GM08714 (cell line): ENCODE measurements around the gene NCAM1.

Source experiments
- H3K4me3 ChIP-seq: fragments of 200-500 bp; sonication (Bioruptor generic); 2 replicates; pipeline ENCODE4 v1.5.1; 2014; ENCODE audit warnings: mild to moderate bottlenecking, low read length, inconsistent platforms
- ZNF274 ChIP-seq: IDR thresholded peaks from 2 replicates; pipeline ENCODE4 v1.6.1; 2012; ENCODE audit warnings: mild to moderate bottlenecking, low read depth, low read length

Gene NCAM1

DNA sequence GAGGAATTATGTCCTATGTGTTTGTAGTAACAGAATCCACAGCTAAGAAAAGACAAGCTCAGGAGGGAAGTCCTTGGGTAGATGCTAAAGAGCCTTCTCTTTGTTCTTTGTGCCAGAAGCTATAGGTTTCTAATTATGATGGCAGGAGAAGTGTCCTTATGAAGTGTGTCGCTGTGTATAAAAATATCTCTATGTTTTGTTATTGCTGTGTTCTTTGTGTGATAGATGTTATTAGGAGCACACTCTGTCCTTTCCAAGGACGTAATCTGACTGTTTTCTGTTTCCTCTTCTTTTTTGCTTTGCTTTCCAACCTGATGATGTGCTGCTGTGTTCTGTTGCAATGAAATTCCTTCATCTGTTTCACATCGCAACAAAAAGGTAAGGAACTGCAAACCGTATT is 171.9 kb downstream of the NCAM1 start:
- no peak overlapping the region for H3K4me3 ChIP-seq
- TF ChIP-seq ZNF274 = no peak

DNA sequence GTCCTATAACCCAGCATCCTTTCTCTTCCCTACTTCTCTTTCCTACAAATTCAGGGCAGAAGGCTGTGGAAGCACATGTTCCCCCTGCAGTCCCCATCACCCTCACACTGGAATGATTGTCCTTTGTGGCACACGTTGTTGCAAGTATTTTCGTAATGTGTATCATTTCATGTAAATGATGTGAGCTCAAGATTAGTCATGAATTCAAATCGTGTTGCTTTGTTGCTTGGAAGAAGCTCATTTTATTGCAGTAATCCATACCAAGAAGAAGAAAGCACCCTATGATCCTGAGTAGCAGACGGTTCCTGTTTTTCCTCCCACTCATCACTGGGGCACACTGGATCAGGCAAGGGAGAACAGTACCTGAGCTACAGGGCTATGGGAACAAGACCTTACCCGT is 173.4 kb downstream of the NCAM1 start:
- no peak for TF ChIP-seq ZNF274

DNA sequence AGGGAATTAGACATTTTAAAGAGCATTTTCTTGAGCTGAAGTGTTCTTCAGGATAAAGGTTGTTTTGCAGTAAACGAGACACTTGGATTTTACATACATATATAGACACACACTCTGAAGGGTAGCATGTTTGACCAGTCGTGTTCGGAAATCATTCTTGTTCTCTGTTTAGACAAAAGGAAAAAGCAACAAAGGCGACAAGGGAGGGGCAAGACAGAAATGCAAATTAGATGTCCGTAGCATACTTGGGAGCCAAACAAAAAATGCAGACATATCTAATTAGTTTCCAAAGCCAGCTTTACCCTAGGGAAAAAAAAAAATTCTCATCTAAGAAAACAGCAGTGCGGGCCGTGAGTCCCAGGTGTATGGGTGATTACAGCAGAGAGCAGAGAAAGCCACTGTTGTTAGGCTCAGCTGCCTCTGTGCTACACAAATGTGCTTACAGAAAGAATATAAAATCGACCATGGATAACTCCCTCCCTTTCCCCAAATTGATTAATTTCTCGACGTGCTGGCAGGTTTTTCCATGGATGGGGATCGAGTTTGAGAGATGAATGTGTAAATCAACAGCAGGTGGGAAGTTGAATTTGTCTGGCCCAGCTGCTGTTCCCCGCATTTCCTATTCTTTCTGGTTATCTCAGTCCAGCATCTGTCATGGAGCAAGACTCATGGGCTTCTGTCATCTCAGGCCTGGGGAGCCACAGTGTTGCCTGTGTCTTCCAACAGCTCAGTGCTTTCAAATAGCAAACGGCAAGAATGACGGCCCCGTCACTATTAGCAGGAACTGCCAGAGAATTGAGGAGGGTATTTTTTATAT is 176.7 kb downstream of the NCAM1 start:
- no peak overlapping the region for H3K4me3 ChIP-seq
- TF ChIP-seq ZNF274 = no peak

More for the DNA sequence above, 173.4 kb downstream of the NCAM1 start:
- H3K4me3 ChIP-seq = no peak overlapping the region

DNA sequence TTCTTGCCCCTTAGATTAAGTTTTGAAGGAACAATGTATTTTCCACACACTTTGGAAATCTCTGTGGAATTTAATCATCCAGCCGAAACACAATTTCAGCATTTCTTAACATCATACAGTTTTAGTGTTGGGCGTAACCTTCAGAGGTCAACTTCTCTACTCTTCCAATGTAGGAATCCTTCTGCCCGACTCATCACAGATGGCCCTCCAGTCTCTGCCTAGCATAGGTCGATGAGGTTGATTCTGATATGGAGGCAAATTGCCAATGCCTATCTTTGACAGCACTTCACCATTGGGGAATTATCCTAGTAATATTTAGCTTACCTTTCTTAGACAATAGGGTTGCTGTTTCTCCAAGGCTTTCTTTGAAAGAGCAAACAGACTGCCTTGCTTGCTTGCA is 177.5 kb downstream of the NCAM1 start:
- TF ChIP-seq ZNF274 = no peak
- no peak overlapping the region for H3K4me3 ChIP-seq

DNA sequence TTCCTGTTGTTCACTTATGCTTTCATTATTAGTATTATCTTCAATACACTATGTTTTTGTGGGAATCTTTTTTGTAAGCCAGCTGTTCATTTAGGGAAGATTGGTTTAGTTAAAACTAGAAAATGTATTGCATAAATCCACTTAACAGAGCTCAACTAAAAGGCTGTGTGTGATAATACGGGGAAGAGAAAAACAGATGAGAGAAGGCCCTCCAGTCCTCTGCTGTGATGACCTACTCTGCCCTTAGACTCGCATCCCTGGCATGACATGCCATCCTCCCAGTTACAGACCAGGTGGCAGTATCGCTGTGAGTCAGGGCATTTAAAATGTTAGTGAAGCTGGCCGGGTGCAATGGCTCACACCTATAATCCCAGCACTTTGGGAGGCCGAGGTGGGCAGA is 179.8 kb downstream of the NCAM1 start:
- TF ChIP-seq ZNF274 = no peak
- H3K4me3 ChIP-seq = no peak overlapping the region

DNA sequence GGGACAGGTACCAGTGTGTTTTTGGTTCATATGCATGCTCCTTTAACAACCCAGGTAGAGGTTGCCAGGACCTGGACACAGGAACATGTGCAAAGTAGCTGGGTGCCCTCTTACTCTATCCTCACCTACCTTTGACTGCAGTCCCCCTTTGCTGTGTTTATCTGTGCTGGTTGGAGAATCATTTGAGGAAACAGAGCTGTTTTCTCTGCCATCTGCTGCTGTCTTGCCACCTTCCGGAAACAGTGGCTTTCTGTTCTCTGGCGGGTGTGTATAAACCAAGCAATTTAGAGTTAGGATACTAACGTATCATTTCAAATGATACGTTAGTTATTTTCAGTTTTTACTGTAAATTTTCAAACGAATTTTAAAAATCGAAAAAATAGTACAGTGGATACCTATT is 181.3 kb downstream of the NCAM1 start:
- H3K4me3 ChIP-seq = no peak overlapping the region
- TF ChIP-seq ZNF274 = no peak

DNA sequence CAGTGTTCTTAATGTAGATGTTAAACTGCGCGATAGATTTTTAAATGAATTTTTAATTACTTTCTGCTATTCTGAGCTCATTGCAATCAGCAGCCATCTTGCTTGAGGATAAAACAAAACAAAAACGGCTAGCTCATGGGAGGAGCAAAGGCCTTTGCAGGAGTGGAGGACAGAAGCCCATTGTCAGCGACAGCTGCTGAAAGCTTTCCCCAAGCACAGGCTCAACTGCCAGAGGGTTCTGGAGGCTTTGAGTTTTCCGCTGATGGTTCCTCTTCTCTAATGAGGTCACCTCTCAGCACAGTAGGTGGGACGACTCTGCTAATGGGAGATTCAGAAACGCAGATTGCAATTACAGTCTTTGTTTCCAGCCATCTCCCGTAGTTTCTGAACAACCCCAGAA is 186.0 kb downstream of the NCAM1 start:
- TF ChIP-seq ZNF274 = no peak
- no peak overlapping the region for H3K4me3 ChIP-seq

DNA sequence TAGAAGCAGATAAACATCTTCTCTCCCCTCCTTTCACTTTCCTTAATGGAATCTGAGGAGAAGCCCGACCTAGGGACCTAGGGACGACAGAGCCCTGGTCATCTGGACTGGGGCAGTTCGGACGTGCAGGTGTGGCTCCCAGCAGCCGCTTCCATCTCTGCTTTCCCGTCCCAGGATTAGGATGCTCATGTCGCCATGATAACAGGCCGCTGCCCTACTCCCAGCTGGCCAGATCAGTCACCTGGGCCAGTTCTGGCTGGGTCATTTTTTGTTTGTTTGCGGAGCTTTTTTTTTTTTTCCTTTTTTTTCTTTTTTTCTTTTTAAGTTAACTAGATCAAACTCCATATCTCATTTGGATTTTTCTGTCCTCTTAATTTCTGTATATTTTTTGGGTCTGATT is 186.9 kb downstream of the NCAM1 start:
- no peak overlapping the region for H3K4me3 ChIP-seq
- TF ChIP-seq ZNF274 = no peak

DNA sequence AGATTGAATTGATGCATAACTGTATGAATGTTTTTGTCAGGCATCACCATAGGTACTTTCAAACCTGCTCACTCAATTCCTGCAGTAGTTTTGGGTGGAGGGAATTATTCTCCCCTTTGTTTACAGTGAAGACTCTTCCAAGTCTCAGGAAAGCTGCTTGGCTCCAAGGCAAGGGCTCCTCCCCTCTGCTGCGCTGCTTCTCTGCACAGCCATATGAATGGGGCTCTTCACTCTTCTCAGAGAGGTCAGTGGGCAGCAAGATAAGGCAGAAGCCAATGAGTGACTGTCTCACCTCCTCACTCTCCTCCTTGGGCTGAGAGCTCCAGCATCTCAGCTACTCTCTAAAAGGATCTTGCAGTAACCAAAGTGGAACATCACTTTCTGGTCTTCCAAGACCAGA is 187.4 kb downstream of the NCAM1 start:
- no peak for TF ChIP-seq ZNF274
- H3K4me3 ChIP-seq = no peak overlapping the region

DNA sequence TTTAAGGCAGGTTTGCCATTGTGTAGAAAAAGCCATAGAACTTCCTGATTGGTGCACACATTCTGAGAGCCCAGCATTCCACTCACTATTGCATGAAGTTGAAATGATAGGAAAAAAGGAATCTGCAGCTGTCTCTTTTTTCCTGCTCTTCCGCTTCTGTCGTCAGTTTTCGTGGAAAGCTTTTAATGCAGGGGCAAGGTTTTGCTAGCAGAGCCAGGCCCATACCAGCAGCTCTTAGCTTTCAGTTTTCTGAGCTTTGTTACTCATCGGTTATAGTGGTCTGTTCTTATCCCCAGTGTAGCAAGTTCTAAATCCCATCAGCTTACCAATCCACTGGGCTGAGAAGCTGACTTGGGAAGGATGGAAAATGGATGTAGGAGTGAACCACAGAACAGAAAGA is 190.3 kb downstream of the NCAM1 start:
- TF ChIP-seq ZNF274 = no peak
- H3K4me3 ChIP-seq = no peak overlapping the region

DNA sequence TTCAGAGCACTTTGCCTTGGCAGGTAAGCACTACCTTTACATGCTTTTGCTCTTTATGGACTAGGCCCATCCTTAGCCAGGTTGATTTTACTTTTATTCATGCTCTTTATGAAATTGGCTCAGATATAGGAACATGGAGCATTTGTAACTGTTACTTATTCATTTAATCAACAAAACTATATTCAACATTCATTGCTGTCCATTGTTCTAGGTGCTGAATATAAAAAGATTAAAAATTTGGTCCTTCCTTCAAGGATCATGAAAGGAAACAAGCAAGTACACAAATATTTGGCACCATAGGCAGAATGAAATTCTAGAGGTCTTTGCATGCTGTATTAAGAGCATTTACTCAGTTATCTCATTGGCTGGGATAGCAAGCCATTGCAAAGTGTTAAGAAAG is 191.3 kb downstream of the NCAM1 start:
- TF ChIP-seq ZNF274 = no peak

DNA sequence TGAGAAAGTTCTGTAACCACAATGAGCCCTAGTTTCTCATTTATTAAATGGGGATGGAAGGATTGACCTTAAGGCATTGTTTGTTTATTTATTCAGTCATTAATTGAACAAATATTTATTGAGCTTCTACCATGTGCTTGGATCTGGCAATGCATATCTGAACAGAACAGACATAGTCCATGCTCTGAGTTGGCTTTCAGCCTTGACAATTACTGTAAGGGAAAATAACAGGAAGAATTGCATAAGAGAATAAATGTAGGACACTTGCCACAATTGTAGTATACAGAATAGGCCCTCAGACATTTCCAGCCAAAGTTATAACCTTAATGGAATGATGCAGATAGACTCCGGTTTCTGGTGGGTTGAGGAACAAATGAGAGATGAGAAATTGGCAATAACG is 192.6 kb downstream of the NCAM1 start:
- no peak overlapping the region for H3K4me3 ChIP-seq
- TF ChIP-seq ZNF274 = no peak

More for the DNA sequence above, 191.3 kb downstream of the NCAM1 start:
- no peak overlapping the region for H3K4me3 ChIP-seq

DNA sequence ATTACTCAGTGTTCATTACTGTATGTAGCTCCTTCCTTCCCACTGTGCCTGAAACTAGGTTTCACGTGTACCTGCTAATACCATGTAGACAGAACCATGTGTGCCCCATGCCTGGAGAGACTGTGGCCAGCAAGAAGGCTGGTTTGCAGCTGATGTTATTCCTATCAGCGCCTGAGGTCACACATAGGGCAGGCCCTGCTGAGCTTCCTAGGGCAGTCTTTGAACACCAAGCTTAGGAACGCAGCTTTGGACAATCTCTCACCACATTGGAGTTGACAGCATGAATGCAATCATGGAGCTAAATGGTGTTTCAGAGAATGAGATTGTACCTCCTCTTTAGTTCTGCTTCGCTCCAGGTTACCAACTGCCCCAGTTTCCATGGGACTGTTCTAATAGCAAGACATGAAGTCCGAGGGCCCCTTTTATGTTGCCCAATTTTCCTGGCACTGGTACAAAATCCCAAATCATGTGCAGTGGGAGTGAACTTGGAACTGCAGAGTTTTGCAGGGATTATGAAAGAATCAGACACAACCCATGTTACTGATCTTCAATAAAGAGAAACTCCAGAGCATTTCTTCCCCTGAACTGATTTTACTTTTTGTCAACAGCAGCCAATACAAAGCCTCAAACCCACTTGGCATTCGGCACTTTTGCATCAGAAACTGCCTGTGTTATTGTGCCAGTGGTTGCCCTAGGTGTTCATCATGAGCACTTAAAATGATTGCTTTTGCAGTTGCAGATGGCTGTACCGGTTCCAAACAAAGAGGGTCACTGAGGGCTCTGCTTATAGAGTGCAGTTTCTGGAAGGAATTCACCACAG is 199.0 kb downstream of the NCAM1 start:
- TF ChIP-seq ZNF274 = no peak

DNA sequence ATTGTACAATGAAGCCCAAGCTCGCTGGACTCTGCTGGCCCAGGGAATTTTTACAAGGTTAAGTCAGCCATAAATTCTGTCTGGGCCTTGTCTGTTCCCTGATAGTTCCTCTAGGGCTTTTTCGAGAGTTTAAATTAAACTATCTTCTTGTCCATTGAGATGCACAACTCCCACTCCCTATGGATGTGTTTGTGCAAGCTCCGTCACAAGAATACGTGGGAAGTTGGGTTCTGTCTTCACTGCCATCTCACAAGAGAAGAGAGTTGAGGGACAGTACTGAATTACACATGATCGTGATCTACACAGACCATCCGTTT is 199.5 kb downstream of the NCAM1 start:
- TF ChIP-seq ZNF274 = no peak

More for the DNA sequence above, 199.0 kb downstream of the NCAM1 start:
- H3K4me3 ChIP-seq = no peak overlapping the region

DNA sequence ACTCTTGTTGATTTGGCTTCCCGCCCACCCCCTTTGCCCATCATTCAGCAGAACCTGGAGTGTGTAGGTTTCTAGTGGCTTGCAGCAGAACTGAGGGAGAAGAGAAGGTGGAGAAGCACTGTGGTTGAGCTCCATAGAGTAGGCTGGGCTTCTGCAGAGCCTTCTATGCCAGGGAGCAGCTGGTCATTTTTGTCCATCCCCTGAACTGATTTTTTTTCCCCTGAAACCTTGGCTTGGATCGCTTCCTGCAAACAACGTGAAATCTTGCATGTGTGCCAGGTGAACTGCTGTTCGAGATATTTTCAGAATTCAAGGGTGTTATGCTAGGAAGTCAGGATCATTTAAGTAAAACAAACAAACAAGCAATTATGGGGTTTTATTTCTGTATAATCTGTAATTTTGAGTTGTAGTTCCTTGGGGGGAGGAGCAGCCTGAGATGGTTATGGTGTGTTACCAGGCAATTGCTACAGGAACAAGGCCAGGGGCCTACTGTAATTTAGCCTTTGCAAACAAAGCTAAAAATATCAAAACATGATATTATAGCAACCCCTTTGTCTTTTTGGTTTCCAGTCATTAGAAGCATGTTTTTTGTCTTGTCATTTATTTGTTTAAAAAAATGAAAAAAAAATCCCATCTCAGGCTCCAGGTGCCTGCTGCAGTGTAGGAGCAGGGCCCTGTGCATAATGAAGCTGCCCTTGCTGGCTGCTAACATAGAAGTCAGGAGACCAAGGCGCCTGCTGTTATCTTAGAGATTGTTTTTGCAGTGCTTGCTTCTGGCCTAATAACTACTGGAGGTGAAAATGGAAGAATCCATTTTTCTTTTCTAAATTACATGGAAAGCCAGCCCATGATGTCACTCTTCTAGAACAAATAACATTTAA is 200.7 kb downstream of the NCAM1 start:
- TF ChIP-seq ZNF274 = no peak
- no peak overlapping the region for H3K4me3 ChIP-seq

More for the DNA sequence above, 199.5 kb downstream of the NCAM1 start:
- no peak overlapping the region for H3K4me3 ChIP-seq
